A673 (cell line): ENCODE results near the gene SARS1. TPM values are rescaled to one million over a fixed set of nuclear protein-coding genes. Genes with fewer than 3 reads are reported as not detected.

Source experiments
- BruUV-seq: library from RNA; stranded (reverse); fragments of 400-500 nt; replicated peaks from 2 replicates; lab custom pipeline; 2021; lab: Mats Ljungman, UMichigan
- CTCF ChIA-PET: fragments of 300-600 bp; sonication (Branson Sonifier 250); formaldehyde crosslinking; loops from one replicate; lab custom pipeline; 2022; ENCODE audit warnings: antibody characterized with exemption; lab: Charles Lee
- POLR2A ChIA-PET: fragments of 300-600 bp; sonication (Branson Sonifier 250); formaldehyde crosslinking; loops from one replicate; lab custom pipeline; 2022; ENCODE audit warnings: antibody characterized with exemption; ENCODE audit not compliant: low non-redundant PET; lab: Charles Lee
- DNase-seq: peaks from one replicate; pipeline ENCODE4 v3.0.0-alpha.2; 2015; ENCODE audit warnings: low spot score
- H3K27ac ChIP-seq: fragments of 200-600 bp; sonication (generic); 2 replicates; pipeline ENCODE4 v1.5.1; 2016; ENCODE audit warnings: mixed run types, low read depth, mild to moderate bottlenecking, mixed read lengths, antibody characterized with exemption, low read length; ENCODE audit not compliant: poor library complexity, severe bottlenecking
- H3K27me3 ChIP-seq: fragments of 200-600 bp; sonication (generic); replicated peaks from 2 replicates; pipeline ENCODE4 v1.6.1; 2017; ENCODE audit warnings: mixed run types, low read depth, mild to moderate bottlenecking, mixed read lengths, antibody characterized with exemption, low read length; ENCODE audit not compliant: insufficient read depth, poor library complexity
- H3K36me3 ChIP-seq: fragments of 200-600 bp; sonication (generic); 2 replicates; pipeline ENCODE4 v1.6.1; 2016; ENCODE audit warnings: mixed run types, mild to moderate bottlenecking, mixed read lengths, antibody characterized with exemption, low read length; ENCODE audit not compliant: insufficient read depth, poor library complexity, severe bottlenecking
- H3K4me1 ChIP-seq: fragments of 200-600 bp; sonication (generic); 2 replicates; pipeline ENCODE4 v1.6.1; 2017; ENCODE audit warnings: mixed run types, mild to moderate bottlenecking, mixed read lengths, antibody characterized with exemption, low read length; ENCODE audit not compliant: insufficient read depth, poor library complexity, severe bottlenecking
- H3K4me3 ChIP-seq: fragments of 200-600 bp; sonication (generic); 2 replicates; pipeline ENCODE4 v1.5.1; 2016; ENCODE audit warnings: low read depth, mixed run types, mild to moderate bottlenecking, mixed read lengths, low read length; ENCODE audit not compliant: poor library complexity, severe bottlenecking
- H3K9me3 ChIP-seq: fragments of 200-600 bp; sonication (generic); 2 replicates; pipeline ENCODE4 v1.6.1; 2016; ENCODE audit warnings: mixed run types, low read depth, mild to moderate bottlenecking, mixed read lengths, antibody characterized with exemption, low read length; ENCODE audit not compliant: poor library complexity, severe bottlenecking
- CTCF ChIP-seq: fragments of 300-800, 200-600 bp; sonication (generic); conservative IDR thresholded peaks from 2 replicates; pipeline ENCODE4 v1.5.1; 2017; ENCODE audit warnings: low read depth, mild to moderate bottlenecking, antibody characterized with exemption, low read length, moderate library complexity, mixed read lengths
- EZH2 ChIP-seq: fragments of 200-600 bp; sonication (generic); IDR thresholded peaks from 2 replicates; pipeline ENCODE4 v1.6.1; 2017; ENCODE audit warnings: borderline replicate concordance, low read depth, mild to moderate bottlenecking, mixed read lengths, antibody characterized with exemption, low read length; ENCODE audit not compliant: poor library complexity, severe bottlenecking
- intact Hi-C: fragments of 100-400 bp; cut with micrococcal nuclease; formaldehyde crosslinking; loops from one replicate; pipeline ENCODE4 v1.10.0; 2022; ENCODE audit not compliant: unreplicated experiment
- total RNA-seq: library from RNA; stranded (reverse); gene quantifications from 2 replicates; pipeline ENCODE4 v1.2.3, GENCODE V29; 2021

The SARS1 gene
- total RNA-seq, 1 experiment from 2014 or later: 259 TPM

- ChIA-PET POLR2A (interaction anchor here (0.6 to 0.9 kb wide), 3 partner anchors 9 to 269 kb away, joined by 3 to 4 read pairs (median 3); no protein-coding TSS in a partner anchor), CTCF (no interaction called here)
- no TSS peak for BruUV-seq
- Histone ChIP-seq H3K36me3 (peaks cover 78% of the 10 kb centered on the region), H3K4me3 (no peak overlapping the region), H3K27ac (peak overlapping the region; percentile 58), H3K27me3 (no peaks in the 10 kb centered on the region), H3K9me3 (no peaks in the 10 kb centered on the region), H3K4me1 (peaks cover 44% of the 10 kb centered on the region)
- TF ChIP-seq EZH2: no peak
- intact Hi-C loops: no loop called here
- peak; percentile 88 for DNase-seq
Measured at GRCh38 chr1:109229531-109230127, 15.9 kb downstream of the SARS1 start.

GRCh38 chr1:109231066-109231465 is 17.3 kb downstream of the SARS1 start:
- BruUV-seq: TSS peak; percentile 27
- no peak overlapping the region for H3K27ac ChIP-seq

GRCh38 chr1:109235137-109235536 is 21.4 kb downstream of the SARS1 start:
- Histone ChIP-seq H3K9me3 (no peaks in the 10 kb centered on the region), H3K4me1 (peaks cover 14% of the 10 kb centered on the region), H3K36me3 (peaks cover 86% of the 10 kb centered on the region), H3K4me3 (no peak overlapping the region), H3K27me3 (no peaks in the 10 kb centered on the region), H3K27ac (no peak overlapping the region)
- ChIA-PET POLR2A (no interaction called here), CTCF (interaction anchor here (1.2 kb wide), 1 partner anchor 34 kb away, joined by 4 read pairs; no protein-coding TSS in a partner anchor)
- no peak for TF ChIP-seq CTCF
- no peak for TF ChIP-seq EZH2
- DNase-seq: no peak
- BruUV-seq: no TSS peak
- intact Hi-C loops: no loop called here

More at GRCh38 chr1:109231066-109231465, 17.3 kb downstream of the SARS1 start:
- DNase-seq: no peak
- Histone ChIP-seq H3K36me3 (peaks cover 91% of the 10 kb centered on the region), H3K9me3 (no peaks in the 10 kb centered on the region), H3K4me3 (no peak overlapping the region), H3K4me1 (peaks cover 29% of the 10 kb centered on the region), H3K27me3 (no peaks in the 10 kb centered on the region)
- TF ChIP-seq EZH2: no peak
- TF ChIP-seq CTCF: no peak
- POLR2A ChIA-PET: no interaction called here
- intact Hi-C loops: no loop called here
- CTCF ChIA-PET: no interaction called here
